Activated T-cell treated with anti-CD3 and anti-CD28 coated beads for 4 hours (primary cell): ENCODE results near the gene SH3BGRL2.
A peak's percentile ranks its signal among the peaks of the same experiment; 100 is the strongest.
"Not testable (repeated sequence)": the region's sequence is repeated elsewhere in the genome, so short reads cannot be mapped to it uniquely, and the experiment has no call there.

Source experiments
- DNase-seq: peaks from one replicate; pipeline ENCODE4 v3.0.0-alpha.2; 2020

The SH3BGRL2 gene

DNA sequence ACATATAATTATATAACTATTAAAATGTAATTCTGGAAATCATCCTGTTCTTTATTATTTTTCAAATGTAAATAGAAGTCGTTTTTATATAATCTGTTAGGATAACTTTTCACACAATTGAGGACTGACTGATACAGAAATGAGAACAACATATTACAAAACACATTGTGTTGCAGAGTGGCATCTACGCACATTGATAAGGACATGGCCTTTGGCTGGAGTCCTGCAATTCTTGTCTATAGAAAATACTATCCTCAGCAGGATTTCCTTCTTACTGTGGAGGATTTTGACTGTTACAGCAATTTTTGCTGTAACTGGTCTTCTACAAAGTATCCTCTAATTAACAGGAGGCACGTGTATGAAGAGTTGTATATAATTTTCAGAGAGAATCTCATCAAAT is 19.8 kb downstream of the SH3BGRL2 start:
- no peak for DNase-seq

GRCh38 chr6:79656134-79656533 is 25.0 kb downstream of the SH3BGRL2 start:
- DNase-seq, result no peak

DNA sequence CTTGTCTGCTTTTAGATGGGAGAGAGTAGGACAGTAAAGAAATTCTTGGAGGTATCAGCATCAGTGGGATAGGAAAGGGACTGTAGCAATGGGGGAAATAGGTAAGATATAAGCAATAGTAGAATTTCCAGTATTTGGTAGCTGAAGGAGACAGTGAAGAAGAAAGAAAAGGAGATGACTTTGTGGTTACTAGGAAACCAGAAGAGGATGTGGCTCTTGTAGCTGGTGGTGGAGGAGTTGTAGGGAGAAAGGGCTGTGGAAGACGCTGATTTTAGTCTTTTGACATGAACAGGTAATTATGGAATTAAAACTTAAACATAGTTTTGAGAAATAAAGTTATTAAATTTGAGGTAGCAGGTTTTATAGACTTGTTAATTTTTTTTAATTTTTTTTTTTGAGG is 26.1 kb downstream of the SH3BGRL2 start:
- DNase-seq, result no peak

DNA sequence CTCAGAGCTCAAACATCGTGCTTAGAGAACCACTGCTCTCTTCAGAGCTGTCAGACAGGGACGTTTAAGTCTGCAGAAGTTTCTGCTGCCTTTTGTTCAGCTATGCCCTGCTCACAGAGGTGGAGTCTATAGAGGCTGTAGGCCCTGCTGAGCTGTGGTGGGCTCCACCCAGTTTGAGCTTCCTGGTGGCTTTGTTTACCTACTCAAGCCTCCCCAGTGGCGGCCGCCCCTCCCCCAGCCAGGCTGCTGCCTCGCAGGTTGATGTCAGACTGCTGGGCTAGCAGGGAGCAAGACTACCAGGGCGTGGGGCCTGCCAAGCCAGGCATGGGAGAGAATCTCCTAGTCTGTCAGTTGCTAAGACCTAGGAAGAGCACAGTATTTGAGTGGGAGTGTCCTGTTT is 32.5 kb downstream of the SH3BGRL2 start:
- DNase-seq, result not testable (repeated sequence)

- DNase-seq, result no peak
Observed at GRCh38 chr6:79665725-79666551, 34.8 kb downstream of the SH3BGRL2 start.

DNA sequence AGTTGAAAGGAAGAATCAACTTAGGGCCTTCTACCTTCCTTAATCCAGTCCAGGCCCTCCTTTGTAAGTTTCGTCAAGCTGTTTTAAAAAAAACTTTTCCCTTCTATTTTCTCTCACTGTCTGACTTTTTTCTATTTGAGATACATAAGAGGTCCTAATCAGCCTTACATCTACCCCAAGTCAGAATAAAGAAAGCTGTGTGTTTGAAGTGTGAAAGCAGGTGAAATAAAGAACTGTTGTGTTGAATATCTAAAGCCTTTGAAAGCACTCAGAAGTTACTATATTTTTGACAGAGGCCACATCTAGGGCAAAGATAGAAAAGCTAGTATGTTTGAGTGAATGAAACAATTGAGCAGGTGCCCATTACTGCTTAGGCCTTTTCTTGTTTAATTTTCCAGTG is 35.5 kb downstream of the SH3BGRL2 start:
- no peak for DNase-seq

- DNase-seq, result no peak
Observed at GRCh38 chr6:79668381-79668780, 37.3 kb downstream of the SH3BGRL2 start.

DNA sequence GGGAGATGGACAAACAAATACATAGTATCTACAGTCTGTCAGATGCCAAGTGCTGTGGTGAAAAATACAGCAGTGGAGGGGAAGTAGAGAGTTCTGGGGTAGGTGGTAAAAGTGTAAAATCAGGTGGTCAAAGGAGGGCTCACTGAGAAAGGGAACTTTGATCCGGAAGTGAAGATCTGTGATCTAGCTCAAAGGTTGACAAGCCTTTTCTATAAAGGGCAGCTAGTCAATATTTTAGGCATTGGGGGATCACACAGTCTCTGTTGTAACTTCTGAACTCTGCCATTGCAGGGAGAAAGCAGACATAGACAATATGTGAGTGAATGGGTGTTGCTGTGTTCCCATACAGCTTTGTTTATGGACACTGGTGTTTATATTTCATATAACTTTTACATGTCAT is 38.6 kb downstream of the SH3BGRL2 start:
- no peak for DNase-seq

- no peak for DNase-seq
Observed at GRCh38 chr6:79670789-79671188, 39.7 kb downstream of the SH3BGRL2 start.

GRCh38 chr6:79671600-79672266 is 40.6 kb downstream of the SH3BGRL2 start:
- DNase-seq, result peak; percentile 24

DNA sequence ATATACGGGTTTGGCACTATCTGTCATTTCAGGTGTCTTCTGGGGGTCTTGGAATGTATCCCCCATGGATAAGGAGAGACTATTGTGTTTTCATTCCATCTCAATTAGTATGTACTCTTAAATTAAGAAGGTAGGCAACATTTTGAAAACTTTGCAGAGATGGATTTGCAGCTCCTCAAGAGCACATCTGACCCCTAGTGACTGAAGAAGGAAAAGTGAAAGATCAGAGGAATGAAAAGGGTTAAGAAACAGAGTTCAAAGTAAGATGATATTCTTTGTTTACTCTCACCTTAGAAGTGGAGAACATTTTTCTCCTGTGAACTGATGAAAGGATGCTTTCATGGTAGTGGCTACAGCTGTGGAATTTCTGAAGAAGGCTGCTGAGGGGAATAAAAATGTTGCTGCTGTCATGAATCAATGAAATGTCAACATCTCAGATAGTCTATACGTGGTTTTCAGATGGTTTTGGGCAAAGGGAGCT is 41.5 kb downstream of the SH3BGRL2 start:
- DNase-seq, result no peak

- no peak for DNase-seq
Observed at GRCh38 chr6:79673947-79674346, 42.8 kb downstream of the SH3BGRL2 start.

DNA sequence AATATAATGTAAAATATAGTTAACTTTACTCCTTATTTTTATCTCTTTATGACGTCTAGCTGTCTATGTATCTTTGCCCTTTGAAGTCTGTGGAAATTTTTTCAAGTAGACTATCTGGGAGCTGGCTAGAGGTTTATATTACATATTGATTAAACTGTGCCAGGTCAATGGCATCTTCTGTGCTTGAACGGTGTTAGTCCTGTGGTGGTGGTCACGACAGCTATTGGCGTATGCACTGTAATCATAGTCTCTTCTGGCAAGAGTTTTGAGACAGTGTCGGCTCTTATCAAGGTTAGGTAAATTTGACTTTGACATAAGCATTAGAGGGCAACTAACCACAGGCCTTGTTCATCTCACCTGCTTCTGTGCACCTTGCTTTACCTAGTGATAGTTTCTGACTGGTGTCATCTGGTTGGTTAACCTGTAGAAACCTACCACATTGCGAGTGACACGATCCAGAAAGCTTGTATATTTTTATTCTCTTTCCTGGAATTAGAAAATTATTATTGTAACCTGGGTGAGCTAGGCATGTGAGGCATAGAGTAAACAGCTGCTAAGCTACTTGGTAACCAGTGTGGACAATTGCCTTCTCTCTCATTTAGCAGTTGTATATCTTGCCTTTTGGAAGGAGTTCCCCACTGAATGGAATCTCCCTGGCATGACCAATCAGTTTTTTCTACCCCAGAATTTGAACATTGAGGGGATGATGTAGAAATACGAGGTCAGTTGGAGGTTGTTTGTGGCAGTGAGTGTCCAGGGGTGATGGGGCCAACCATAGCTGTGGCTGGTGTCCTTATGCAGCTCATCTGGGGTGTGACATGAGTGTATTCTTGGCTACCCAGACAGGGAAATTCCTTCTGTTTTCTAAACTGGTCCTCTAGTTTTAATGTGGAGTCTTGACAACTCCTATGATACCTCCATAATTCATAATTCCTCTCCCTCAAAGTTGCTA is 45.9 kb downstream of the SH3BGRL2 start:
- no peak for DNase-seq

- not testable (repeated sequence) for DNase-seq
Observed at GRCh38 chr6:79682682-79683081, 51.6 kb downstream of the SH3BGRL2 start.

- no peak for DNase-seq
Observed at GRCh38 chr6:79684876-79685275, 53.7 kb downstream of the SH3BGRL2 start.

DNA sequence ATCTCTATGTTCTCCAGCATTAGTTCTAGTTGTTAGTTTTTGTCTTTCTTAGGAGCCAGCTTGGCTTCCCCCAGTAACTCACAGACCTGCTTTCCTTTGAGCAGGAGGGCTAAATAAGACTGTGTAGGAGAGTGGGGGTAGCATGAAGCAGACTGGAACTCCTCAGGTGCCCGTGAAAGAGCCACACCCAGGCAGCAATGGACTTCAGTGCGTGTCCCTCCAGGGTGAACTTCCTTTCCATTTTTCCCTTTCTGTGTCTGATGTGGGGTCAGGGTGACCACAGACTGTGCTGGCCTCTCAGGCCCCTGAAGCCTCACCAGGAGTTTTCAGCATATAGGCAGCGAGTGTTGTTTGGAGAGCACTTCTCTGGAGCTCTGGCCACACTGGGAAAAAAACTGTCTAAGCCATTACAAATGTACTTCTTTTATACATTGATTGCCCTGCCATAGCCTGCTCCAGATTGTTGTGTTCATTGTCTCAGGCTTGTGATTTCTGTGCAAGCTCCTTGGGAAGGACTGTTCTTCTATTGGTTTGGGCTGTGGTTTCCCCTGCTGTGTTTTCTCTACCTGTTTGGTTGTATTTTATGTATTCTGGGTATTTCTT is 55.7 kb downstream of the SH3BGRL2 start:
- no peak for DNase-seq

DNA sequence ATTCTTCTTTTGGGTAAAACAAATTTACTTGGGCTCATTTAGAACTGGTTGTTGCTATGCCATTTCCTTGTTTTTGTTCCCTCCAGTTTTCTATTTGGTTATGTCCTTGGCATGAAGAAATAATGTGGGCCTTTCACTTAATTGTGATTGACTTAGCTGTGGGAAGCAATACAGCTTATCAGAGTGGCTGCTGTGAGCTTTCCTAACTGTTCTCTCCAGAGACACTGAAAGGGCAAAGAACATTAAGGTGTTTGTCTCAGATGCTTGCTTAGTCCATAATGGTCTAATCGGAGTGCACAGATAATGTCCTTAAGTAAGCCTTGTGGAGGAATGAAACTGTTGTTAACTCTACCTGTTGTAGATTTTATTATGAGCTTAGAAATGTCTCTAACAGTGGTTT is 56.6 kb downstream of the SH3BGRL2 start:
- no peak for DNase-seq

GRCh38 chr6:79694156-79694555 is 63.0 kb downstream of the SH3BGRL2 start:
- DNase-seq, result no peak

GRCh38 chr6:79694623-79695343 is 63.7 kb downstream of the SH3BGRL2 start:
- no peak for DNase-seq

- DNase-seq, result no peak
Observed at GRCh38 chr6:79697430-79697829, 66.3 kb downstream of the SH3BGRL2 start.

DNA sequence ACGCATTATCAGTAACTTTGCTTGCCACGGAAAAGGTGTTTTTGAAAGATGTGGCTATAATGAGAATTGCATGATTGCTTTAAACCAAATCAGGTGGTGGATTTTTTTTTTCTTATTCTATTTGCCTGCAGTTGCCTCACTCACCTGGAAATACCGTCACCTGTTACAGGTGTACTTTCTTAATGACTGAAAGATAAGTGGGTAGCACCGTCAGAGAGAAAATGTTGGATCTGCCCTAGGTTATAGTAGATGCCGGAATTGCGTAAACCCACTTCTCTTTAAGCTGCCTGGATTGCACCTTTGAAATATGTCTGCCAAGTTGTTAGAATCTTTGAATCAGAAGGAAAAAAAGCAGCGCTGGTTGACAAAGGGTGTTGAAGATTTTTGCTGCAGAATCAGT is 68.5 kb downstream of the SH3BGRL2 start:
- DNase-seq, result no peak

DNA sequence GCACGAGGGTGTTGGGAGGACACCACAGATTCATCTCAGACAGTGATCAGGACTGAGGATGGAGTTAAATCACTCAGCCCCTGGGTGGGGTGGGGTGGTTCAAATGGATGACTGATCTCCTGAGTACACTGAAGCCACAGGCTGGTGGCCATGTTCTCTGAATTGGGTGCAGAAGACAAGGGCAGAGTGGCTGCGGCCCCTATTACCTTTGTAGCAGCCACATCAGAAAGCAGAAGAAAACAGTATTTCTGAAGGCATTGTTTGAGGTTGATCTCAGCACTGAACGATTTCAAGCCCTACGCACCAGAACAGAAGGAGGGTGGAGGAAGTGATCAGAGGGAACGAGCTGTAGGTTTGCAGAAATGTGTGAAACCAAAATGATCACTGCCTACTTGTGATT is 71.6 kb downstream of the SH3BGRL2 start:
- DNase-seq, result no peak
